Peyer's patch (tissue), 4 donors: ENCODE results near the gene DTWD2.

ENCODE experiments used
- POLR2A ChIP-seq, 2 donors: fragments of 450-650 bp; IDR thresholded peaks; one replicate each; pipeline ENCODE4 v1.5.1; 2017; ENCODE audit warnings: antibody characterized with exemption in 2 of 2, mild to moderate bottlenecking in 2 of 2, moderate library complexity in 2 of 2
- TF ChIP-seq, protein P1 (sequence below), 6 experiments: fragments of 450-650 bp in 4 of 6; fragments of 200-600 bp in 2 of 6; sonication (generic) in 1 of 6; IDR thresholded peaks; one replicate each; pipeline ENCODE4 v1.5.1; 2017 to 2019; ENCODE audit warnings: antibody characterized with exemption in 6 of 6, mild to moderate bottlenecking in 3 of 6, moderate library complexity in 1 of 6

DNA sequence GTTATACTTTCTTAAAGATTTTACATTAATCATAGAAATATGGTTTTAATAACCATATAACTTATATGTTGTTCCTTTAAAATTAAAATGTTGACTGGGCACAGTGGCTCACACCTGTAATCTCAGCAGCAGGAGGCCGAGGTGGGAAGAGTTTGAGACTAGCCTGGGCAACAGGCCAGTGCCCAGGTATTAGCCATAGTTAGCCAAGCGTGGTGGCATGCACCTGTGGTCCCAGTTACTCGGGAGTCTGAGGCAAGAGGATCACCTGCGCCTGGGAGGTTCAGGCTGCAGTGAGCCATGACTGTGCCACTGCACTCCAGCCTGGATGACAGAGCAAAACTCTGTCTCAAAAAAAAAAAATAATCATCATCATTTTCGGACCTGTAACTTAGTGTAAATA lies 133.5 kb downstream of the DTWD2 start:
- TF ChIP-seq, protein P1, sequence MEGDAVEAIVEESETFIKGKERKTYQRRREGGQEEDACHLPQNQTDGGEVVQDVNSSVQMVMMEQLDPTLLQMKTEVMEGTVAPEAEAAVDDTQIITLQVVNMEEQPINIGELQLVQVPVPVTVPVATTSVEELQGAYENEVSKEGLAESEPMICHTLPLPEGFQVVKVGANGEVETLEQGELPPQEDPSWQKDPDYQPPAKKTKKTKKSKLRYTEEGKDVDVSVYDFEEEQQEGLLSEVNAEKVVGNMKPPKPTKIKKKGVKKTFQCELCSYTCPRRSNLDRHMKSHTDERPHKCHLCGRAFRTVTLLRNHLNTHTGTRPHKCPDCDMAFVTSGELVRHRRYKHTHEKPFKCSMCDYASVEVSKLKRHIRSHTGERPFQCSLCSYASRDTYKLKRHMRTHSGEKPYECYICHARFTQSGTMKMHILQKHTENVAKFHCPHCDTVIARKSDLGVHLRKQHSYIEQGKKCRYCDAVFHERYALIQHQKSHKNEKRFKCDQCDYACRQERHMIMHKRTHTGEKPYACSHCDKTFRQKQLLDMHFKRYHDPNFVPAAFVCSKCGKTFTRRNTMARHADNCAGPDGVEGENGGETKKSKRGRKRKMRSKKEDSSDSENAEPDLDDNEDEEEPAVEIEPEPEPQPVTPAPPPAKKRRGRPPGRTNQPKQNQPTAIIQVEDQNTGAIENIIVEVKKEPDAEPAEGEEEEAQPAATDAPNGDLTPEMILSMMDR (IDR thresholded peaks at IDR 0.05) = no peak
- TF ChIP-seq POLR2A (IDR thresholded peaks at IDR 0.05) = no peak
